Activated CD8-positive, alpha-beta T cell treated with anti-CD3 and anti-CD28 coated beads, Interleukin-2, amount 10 ng/mL, durations not matched to agents 7 days and 5 days (primary cell): ENCODE data around the gene ELAC2. TPM values are rescaled to one million over a fixed set of nuclear protein-coding genes. Genes with fewer than 3 reads are reported as not detected.

ENCODE experiments used
- total RNA-seq, 2 experiments: library from RNA; stranded (reverse); gene quantifications; one replicate each; pipeline ENCODE4 v1.2.3, GENCODE V29; 2021

Gene ELAC2
- total RNA-seq, 2 experiments from 2014 or later = 62.6 to 70.2 TPM

Other genes starting within 250 kb of the ELAC2 start
- under 1 TPM; 0.26 to 0.37 TPM for gene ARHGAP44, start 228.5 kb downstream of the ELAC2 start, total RNA-seq